Measurements from ENCODE around the gene USP21. TPM values are rescaled to one million over a fixed set of nuclear protein-coding genes. Genes with fewer than 3 reads are reported as not detected.
A peak's percentile ranks its signal among the peaks of the same experiment; 100 is the strongest.

Gene USP21
- total and polyA plus RNA-seq, 9 of the 15 experiments (the other 6 are each of a cell fraction or from before 2014, with no cell fraction given), result 4.9 to 52.4 (median 21.6) TPM

GRCh38 chr1:161132410-161133219 lies 26.7 kb upstream of the USP21 start, which contains the start of gene DEDD (continued):
- TF ChIP-seq CTCFL (IDR thresholded peaks at IDR 0.05; ENCODE audit: borderline replicate concordance, insufficient read depth, low read depth, low read length, poor library complexity, severe bottlenecking) (peak; percentile 75), PBX2 (CRISPR knock-in tag; IDR thresholded peaks at IDR 0.05; ENCODE audit: low read depth) (peak; percentile 29; the same call in 1 of the 2 replicates), PBX2 (tag; conservative IDR thresholded peaks at IDR 0.05; ENCODE audit: low read depth) (no peak), ZSCAN32 (CRISPR knock-in tag; IDR thresholded peaks at IDR 0.05) (no peak), BRF1 (IDR thresholded peaks at IDR 0.05; ENCODE audit: borderline replicate concordance, extremely low read depth, insufficient read length) (no peak), DPF2 (IDR thresholded peaks at IDR 0.05) (peak; percentile 72), KAT7 (CRISPR knock-in tag; IDR thresholded peaks at IDR 0.05; ENCODE audit: borderline replicate concordance) (no peak), ZNF655 (CRISPR knock-in tag; IDR thresholded peaks at IDR 0.05) (no peak), ATF1 (CRISPR knock-in tag; IDR thresholded peaks at IDR 0.05) (no peak), ATF1 (tag; IDR thresholded peaks at IDR 0.05) (peak; percentile 79), ZNF165 (CRISPR knock-in tag; IDR thresholded peaks at IDR 0.05; ENCODE audit: borderline replicate concordance) (no peak), KDM2B (CRISPR knock-in tag; IDR thresholded peaks at IDR 0.05) (no peak), ZNF586 (CRISPR knock-in tag; conservative IDR thresholded peaks at IDR 0.05) (no peak)
